Astrocyte (in vitro differentiated cells and primary cell): ENCODE measurements around the gene NACC1. TPM values are rescaled to one million over a fixed set of nuclear protein-coding genes. Genes with fewer than 3 reads are reported as not detected.

Experiments
- DNase-seq: peaks from one replicate; pipeline ENCODE4 v3.0.0-alpha.2; 2010; ENCODE audit warnings: low read depth
- FAIRE-seq: peaks from 2 replicates; lab custom pipeline; 2011; peaks lifted over from hg19 to GRCh38; lab: Jason Lieb, UNC
- H2AFZ ChIP-seq: 2 replicates; pipeline ENCODE4 v1.6.0; 2012; ENCODE audit warnings: low read depth, low read length, inconsistent platforms
- H3K27ac ChIP-seq: 2 replicates; pipeline ENCODE4 v1.5.1; 2011; ENCODE audit warnings: low read depth, low read length, inconsistent platforms
- H3K27me3 ChIP-seq: 2 replicates; pipeline ENCODE4 v1.6.0; 2011; ENCODE audit warnings: low read length, inconsistent platforms; ENCODE audit not compliant: insufficient read depth
- H3K36me3 ChIP-seq: 2 replicates; pipeline ENCODE4 v1.5.1; 2011; ENCODE audit warnings: low read length, inconsistent platforms; ENCODE audit not compliant: insufficient read depth
- H3K4me1 ChIP-seq: 2 replicates; pipeline ENCODE4 v1.5.1; 2011; ENCODE audit warnings: low read length, inconsistent platforms; ENCODE audit not compliant: insufficient read depth
- H3K4me2 ChIP-seq: 2 replicates; pipeline ENCODE4 v1.6.0; 2012; ENCODE audit warnings: low read length, inconsistent platforms
- H3K4me3 ChIP-seq: 2 replicates; pipeline ENCODE4 v1.5.1; 2011; ENCODE audit warnings: low read depth, mild to moderate bottlenecking, low read length, inconsistent platforms; ENCODE audit not compliant: insufficient read depth
- H3K79me2 ChIP-seq: 2 replicates; pipeline ENCODE4 v1.6.0; 2012; ENCODE audit warnings: mild to moderate bottlenecking, low read length, inconsistent platforms; ENCODE audit not compliant: insufficient read depth
- H3K9ac ChIP-seq: 2 replicates; pipeline ENCODE4 v1.6.0; 2012; ENCODE audit warnings: mild to moderate bottlenecking, low read length, inconsistent platforms
- H3K9me3 ChIP-seq: 2 replicates; pipeline ENCODE4 v1.5.1; 2012; ENCODE audit warnings: low read depth, mild to moderate bottlenecking, low read length, inconsistent platforms; ENCODE audit not compliant: insufficient read depth
- H4K20me1 ChIP-seq: 2 replicates; pipeline ENCODE4 v1.6.0; 2012; ENCODE audit warnings: low read length, inconsistent platforms; ENCODE audit not compliant: insufficient read depth
- H3K27ac Mint-ChIP-seq: one replicate; pipeline ENCODE4 v1.8.0; 2021; ENCODE audit warnings: mild to moderate bottlenecking, mixed read lengths; ENCODE audit not compliant: unreplicated experiment
- H3K27me3 Mint-ChIP-seq: one replicate; pipeline ENCODE4 v1.8.0; 2021; ENCODE audit warnings: low read depth, mixed read lengths; ENCODE audit not compliant: unreplicated experiment
- H3K36me3 Mint-ChIP-seq: one replicate; pipeline ENCODE4 v1.8.0; 2021; ENCODE audit warnings: low read depth, mixed read lengths; ENCODE audit not compliant: unreplicated experiment
- H3K4me1 Mint-ChIP-seq: one replicate; pipeline ENCODE4 v1.8.0; 2021; ENCODE audit warnings: low read depth, mixed read lengths; ENCODE audit not compliant: unreplicated experiment
- H3K4me3 Mint-ChIP-seq: one replicate; pipeline ENCODE4 v1.8.0; 2021; ENCODE audit warnings: mild to moderate bottlenecking, moderate library complexity, mixed read lengths; ENCODE audit not compliant: unreplicated experiment
- H3K9me3 Mint-ChIP-seq: one replicate; pipeline ENCODE4 v1.8.0; 2021; ENCODE audit warnings: mild to moderate bottlenecking, mixed read lengths; ENCODE audit not compliant: unreplicated experiment
- EZH2 ChIP-seq: IDR thresholded peaks from 2 replicates; pipeline ENCODE4 v1.6.1; 2012; ENCODE audit warnings: mild to moderate bottlenecking, low read length, inconsistent platforms; ENCODE audit not compliant: insufficient read depth
- total RNA-seq: library from RNA; stranded (reverse); gene quantifications from 2 replicates; pipeline ENCODE4 v1.2.1, GENCODE V29; 2021
- TF ChIP-seq, protein P1 (sequence below): IDR thresholded peaks from 2 replicates; pipeline ENCODE4 v1.5.1; 2011; ENCODE audit warnings: low read depth, mild to moderate bottlenecking, inconsistent platforms, low read length, moderate library complexity; ENCODE audit not compliant: insufficient read depth

NACC1 gene
- total RNA-seq, 1 donor from 2014 or later, result 104 TPM

DNA sequence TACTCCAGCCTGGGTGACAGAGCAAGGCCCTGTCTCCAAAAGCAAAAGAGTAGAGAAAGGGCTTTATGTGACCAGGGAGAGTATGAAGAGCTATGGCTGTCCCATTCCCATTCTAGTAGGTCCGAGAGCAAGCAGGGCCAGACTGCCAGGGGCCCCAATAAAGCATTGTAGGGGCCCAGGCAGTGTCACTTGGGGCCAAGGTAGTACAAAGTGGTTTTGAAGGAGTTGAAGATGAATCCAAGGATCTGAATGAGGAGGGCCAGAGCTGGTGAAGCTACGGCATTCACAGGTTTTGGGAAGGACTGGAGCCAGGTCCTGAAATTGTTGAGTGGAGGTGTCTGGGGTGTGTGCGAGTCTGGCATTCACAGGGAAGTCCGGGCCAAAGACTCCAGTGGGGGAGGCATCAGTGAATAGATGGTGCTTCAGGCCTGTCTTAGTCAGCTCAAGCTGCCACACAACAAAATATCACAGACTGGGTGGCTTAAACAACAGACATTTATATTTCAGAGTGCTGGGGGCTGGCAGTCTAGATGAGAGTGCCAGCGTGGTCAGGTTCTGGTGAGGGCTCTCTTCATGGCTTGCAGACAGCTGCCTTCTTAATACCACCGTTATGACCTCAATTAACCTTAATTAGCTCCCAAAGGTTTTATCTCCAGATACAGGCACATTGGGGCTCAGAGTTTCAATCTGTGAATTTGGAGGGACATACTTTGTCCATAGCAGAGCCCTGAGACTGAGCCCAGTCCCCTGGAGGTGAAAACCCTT is 9.9 kb downstream of the NACC1 start:
- peaks cover 9% of the 10 kb centered on the region for H3K36me3 Mint-ChIP-seq
- H3K9ac ChIP-seq, result no peak overlapping the region
- peaks cover 4% of the 10 kb centered on the region for H3K36me3 ChIP-seq
- no peak for FAIRE-seq
- H3K4me1 ChIP-seq, result peaks cover 18% of the 10 kb centered on the region
- no peak overlapping the region for H3K4me3 ChIP-seq
- no peak overlapping the region for H3K4me2 ChIP-seq
- no peak for DNase-seq
- no peaks in the 10 kb centered on the region for H3K27me3 ChIP-seq
- H3K9me3 ChIP-seq, result no peaks in the 10 kb centered on the region
- no peak overlapping the region for H3K27ac ChIP-seq
- no peaks in the 10 kb centered on the region for H3K9me3 Mint-ChIP-seq
- H2AFZ ChIP-seq, result no peak overlapping the region
- H3K4me3 Mint-ChIP-seq, result no peak overlapping the region
- peaks cover 93% of the 10 kb centered on the region for H4K20me1 ChIP-seq
- H3K4me1 Mint-ChIP-seq, result peaks cover 24% of the 10 kb centered on the region
- peak overlapping the region; percentile 20 for H3K27ac Mint-ChIP-seq
- TF ChIP-seq, protein P1, sequence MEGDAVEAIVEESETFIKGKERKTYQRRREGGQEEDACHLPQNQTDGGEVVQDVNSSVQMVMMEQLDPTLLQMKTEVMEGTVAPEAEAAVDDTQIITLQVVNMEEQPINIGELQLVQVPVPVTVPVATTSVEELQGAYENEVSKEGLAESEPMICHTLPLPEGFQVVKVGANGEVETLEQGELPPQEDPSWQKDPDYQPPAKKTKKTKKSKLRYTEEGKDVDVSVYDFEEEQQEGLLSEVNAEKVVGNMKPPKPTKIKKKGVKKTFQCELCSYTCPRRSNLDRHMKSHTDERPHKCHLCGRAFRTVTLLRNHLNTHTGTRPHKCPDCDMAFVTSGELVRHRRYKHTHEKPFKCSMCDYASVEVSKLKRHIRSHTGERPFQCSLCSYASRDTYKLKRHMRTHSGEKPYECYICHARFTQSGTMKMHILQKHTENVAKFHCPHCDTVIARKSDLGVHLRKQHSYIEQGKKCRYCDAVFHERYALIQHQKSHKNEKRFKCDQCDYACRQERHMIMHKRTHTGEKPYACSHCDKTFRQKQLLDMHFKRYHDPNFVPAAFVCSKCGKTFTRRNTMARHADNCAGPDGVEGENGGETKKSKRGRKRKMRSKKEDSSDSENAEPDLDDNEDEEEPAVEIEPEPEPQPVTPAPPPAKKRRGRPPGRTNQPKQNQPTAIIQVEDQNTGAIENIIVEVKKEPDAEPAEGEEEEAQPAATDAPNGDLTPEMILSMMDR, result no peak
- TF ChIP-seq EZH2, result no peak
- peaks cover 100% of the 10 kb centered on the region for H3K79me2 ChIP-seq
- H3K27me3 Mint-ChIP-seq, result no peaks in the 10 kb centered on the region

DNA sequence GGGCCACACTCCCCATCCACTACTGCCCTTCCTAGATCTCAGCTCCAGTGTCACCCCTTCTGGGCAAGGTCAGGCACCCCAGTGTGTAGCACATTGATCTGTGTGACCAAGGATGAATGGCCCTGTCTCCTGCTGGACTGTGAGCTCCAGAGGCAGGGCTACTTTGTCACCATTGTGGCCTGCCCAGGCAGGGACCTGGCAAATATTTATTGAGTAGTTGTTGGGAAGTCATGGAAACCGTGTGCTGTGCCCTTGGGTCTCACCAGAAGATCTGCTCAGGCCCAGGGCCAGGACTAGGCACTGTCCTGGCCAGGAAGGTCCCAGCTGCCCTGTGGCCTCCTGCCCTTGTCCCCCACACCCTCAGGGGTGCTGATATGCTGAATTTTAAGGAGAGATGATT is 10.5 kb downstream of the NACC1 start:
- peaks cover 4% of the 10 kb centered on the region for H3K36me3 ChIP-seq
- no peaks in the 10 kb centered on the region for H3K27me3 Mint-ChIP-seq
- H3K4me3 Mint-ChIP-seq, result no peak overlapping the region
- no peaks in the 10 kb centered on the region for H3K9me3 Mint-ChIP-seq
- DNase-seq (no peak), FAIRE-seq (no peak)
- no peak for TF ChIP-seq EZH2
- TF ChIP-seq, protein P1, result no peak
- H3K9ac ChIP-seq, result no peak overlapping the region
- peaks cover 93% of the 10 kb centered on the region for H4K20me1 ChIP-seq
- H2AFZ ChIP-seq, result no peak overlapping the region
- H3K27ac ChIP-seq, result no peak overlapping the region
- H3K79me2 ChIP-seq, result peaks cover 100% of the 10 kb centered on the region
- no peak overlapping the region for H3K4me2 ChIP-seq
- peaks cover 7% of the 10 kb centered on the region for H3K36me3 Mint-ChIP-seq
- peaks cover 24% of the 10 kb centered on the region for H3K4me1 Mint-ChIP-seq
- H3K4me3 ChIP-seq, result no peak overlapping the region
- H3K4me1 ChIP-seq, result peaks cover 17% of the 10 kb centered on the region
- no peak overlapping the region for H3K27ac Mint-ChIP-seq
- no peaks in the 10 kb centered on the region for H3K9me3 ChIP-seq
- no peaks in the 10 kb centered on the region for H3K27me3 ChIP-seq

DNA sequence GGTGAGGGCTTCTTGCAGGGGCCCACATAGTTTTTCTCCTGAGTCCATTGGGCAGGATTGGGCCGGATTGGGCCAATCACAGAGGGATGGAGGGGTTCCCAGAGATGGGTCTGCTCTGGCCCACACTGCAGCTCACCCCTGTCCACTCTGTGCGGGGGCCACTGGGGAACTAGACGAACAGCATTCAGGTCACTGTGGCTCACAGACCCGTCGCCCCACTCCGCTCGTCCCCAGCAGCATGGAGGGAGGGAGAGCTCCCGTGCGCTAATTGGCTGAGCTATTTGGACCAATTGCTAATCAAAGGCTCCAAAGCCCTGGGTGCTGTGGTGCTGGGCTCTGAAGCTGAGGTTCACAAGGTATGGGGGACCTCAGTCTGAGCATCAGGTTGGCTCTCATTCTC is 11.3 kb downstream of the NACC1 start:
- Mint-ChIP-seq H3K36me3 (peaks cover 7% of the 10 kb centered on the region), H3K9me3 (no peaks in the 10 kb centered on the region), H3K27ac (no peak overlapping the region), H3K4me1 (peaks cover 26% of the 10 kb centered on the region), H3K27me3 (no peaks in the 10 kb centered on the region), H3K4me3 (no peak overlapping the region)
- TF ChIP-seq EZH2, result no peak
- TF ChIP-seq, protein P1, result no peak
- Histone ChIP-seq H3K4me3 (no peak overlapping the region), H3K4me1 (peaks cover 15% of the 10 kb centered on the region), H2AFZ (no peak overlapping the region), H3K27ac (no peak overlapping the region), H3K27me3 (no peaks in the 10 kb centered on the region), H4K20me1 (peaks cover 92% of the 10 kb centered on the region), H3K79me2 (peaks cover 100% of the 10 kb centered on the region), H3K9ac (no peak overlapping the region), H3K4me2 (no peak overlapping the region), H3K36me3 (peaks cover 4% of the 10 kb centered on the region), H3K9me3 (no peaks in the 10 kb centered on the region)
- no peak for DNase-seq
- FAIRE-seq, result no peak
